ENCODE data around the gene HSP90AB1.

The HSP90AB1 gene

DNA sequence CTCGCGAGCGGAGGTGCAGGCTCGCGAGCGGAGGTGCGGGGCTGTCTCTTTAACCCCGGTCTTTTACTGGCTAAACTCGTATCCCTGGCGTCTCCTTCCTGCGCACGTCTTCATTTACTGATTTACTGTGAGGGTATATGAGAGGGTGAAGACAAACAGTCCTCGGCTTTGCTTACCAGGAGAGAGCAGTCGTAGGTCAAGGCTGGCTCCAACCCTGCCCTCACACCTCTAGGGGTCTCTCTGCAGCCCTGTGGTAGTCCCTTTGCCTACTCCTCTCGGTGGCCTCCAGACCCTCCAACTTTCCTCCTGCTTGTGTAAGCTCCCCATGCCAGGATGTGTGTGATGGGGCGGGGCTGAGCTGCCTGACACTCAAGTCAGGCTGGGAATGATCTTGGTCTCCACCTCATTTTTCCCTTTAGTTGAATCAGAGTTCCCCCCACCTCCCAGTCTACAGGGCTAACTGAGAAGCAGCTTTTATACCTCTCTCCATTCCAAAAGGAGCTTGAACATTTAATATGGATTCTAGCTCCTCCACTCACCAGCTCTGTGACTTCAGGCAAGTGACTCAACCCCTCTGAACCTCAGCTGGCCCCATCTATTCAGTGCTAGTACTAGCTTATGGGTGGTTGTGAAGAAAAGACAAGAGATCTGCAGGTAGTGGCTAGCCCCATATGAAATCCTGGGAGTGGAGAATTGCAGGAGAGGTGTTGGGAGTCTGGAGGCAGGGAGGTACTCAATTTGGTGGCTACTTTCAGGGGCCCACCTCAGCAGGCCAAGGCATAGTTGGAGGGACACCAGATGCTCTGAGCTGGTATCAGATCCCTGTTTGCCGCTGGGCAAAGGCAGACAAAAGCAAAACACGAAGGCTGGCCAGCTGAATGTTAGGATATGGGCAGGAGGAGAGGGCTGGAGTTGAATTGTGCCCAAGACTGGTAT, 22.6 kb upstream of the HSP90AB1 start:
- Histone ChIP-seq H3K27me3 (ENCODE audit: control insufficient read depth in 1 of 2, insufficient read depth in 2 of 2, low read length in 2 of 2) (no peaks in the 10 kb centered on the region), H3K27ac (ENCODE audit: low read depth, low read length) (peak overlapping the region; percentile 28), H3K9ac (ENCODE audit: low read length) (peak overlapping the region; percentile 37), H3K4me1 (ENCODE audit: insufficient read depth, low read length) (peaks cover 80% of the 10 kb centered on the region), H3K4me3 (ENCODE audit: low read depth in 1 of 2, low read length in 2 of 2) (peak overlapping the region in 1 of 2 donors; percentile 71), H3K36me3 (ENCODE audit: insufficient read depth, low read length) (peaks cover 4% of the 10 kb centered on the region), H3K9me3 (ENCODE audit: low read length) (no peaks in the 10 kb centered on the region)

DNA sequence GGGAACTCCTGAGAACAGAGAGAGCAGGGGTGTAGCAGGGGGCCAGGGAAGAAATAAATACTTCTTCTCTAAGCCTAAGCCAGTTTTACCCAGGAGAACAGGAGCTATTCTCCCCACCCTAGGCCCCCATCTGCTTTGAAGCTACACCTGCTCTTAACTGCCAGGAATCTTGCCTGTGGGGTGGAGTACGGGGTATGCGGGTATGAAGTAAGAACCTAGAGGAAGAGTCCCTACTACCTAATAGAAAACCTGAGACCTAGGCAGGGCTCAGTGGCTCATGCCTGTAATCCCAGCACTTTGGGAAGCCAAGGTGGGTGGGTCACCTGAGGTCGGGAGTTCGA, 22.0 kb upstream of the HSP90AB1 start:
- Histone ChIP-seq H3K4me1 (ENCODE audit: insufficient read depth, low read length) (peaks cover 85% of the 10 kb centered on the region), H3K4me3 (ENCODE audit: low read depth in 1 of 2, low read length in 2 of 2) (peak overlapping the region in 1 of 2 donors; percentile 71), H3K36me3 (ENCODE audit: insufficient read depth, low read length) (peaks cover 10% of the 10 kb centered on the region), H3K9me3 (ENCODE audit: low read length) (no peaks in the 10 kb centered on the region), H3K27me3 (ENCODE audit: control insufficient read depth in 1 of 2, insufficient read depth in 2 of 2, low read length in 2 of 2) (no peaks in the 10 kb centered on the region), H3K9ac (ENCODE audit: low read length) (peak overlapping the region; percentile 37), H3K27ac (ENCODE audit: low read depth, low read length) (peak overlapping the region; percentile 20)

DNA sequence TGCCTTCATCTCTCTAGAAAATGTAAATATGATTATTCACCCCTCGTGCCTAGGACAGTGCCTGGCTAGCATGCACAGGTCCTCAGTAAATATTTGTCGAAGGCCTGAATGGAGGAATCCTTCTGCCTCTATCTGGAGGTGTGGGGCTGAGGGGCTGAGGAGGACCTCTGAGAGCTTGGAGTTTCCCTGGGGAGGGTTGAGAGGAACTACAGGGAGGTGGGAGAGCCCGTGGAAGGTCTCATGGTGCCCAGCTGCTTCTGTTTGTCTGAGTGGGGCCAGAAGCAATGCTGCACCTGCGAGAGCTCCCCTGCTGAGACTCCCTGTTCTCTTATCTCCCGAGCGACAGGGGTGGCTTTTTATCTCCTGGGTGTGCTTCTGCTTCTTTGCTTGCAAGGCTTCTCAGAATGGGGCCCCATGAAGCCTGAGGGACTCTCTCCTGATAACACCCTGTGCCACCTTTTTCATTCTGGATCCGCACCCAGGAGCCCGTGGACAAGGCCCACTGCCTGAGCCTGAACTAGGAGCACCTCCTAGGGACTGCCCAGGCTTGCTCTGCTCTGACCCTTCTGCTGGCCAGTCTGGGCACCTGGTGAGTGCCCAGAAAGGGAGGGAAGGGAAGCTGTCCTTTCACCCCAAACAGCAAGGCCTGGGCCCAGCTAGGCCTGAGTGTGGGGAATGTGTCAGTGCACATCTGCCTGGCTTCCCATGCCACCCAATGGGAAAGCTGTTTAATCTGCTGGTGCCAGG, 21.1 kb upstream of the HSP90AB1 start:
- peak overlapping the region in 1 of 2 donors; percentile 71 for H3K4me3 ChIP-seq (ENCODE audit: low read depth in 1 of 2, low read length in 2 of 2)
- no peaks in the 10 kb centered on the region for H3K27me3 ChIP-seq (ENCODE audit: control insufficient read depth in 1 of 2, insufficient read depth in 2 of 2, low read length in 2 of 2)
- no peaks in the 10 kb centered on the region for H3K9me3 ChIP-seq (ENCODE audit: low read length)
- H3K27ac ChIP-seq (ENCODE audit: low read depth, low read length), result peak overlapping the region; percentile 86
- peaks cover 18% of the 10 kb centered on the region for H3K36me3 ChIP-seq (ENCODE audit: insufficient read depth, low read length)
- peak overlapping the region; percentile 23 for H3K9ac ChIP-seq (ENCODE audit: low read length)
- H3K4me1 ChIP-seq (ENCODE audit: insufficient read depth, low read length), result peaks cover 89% of the 10 kb centered on the region

DNA sequence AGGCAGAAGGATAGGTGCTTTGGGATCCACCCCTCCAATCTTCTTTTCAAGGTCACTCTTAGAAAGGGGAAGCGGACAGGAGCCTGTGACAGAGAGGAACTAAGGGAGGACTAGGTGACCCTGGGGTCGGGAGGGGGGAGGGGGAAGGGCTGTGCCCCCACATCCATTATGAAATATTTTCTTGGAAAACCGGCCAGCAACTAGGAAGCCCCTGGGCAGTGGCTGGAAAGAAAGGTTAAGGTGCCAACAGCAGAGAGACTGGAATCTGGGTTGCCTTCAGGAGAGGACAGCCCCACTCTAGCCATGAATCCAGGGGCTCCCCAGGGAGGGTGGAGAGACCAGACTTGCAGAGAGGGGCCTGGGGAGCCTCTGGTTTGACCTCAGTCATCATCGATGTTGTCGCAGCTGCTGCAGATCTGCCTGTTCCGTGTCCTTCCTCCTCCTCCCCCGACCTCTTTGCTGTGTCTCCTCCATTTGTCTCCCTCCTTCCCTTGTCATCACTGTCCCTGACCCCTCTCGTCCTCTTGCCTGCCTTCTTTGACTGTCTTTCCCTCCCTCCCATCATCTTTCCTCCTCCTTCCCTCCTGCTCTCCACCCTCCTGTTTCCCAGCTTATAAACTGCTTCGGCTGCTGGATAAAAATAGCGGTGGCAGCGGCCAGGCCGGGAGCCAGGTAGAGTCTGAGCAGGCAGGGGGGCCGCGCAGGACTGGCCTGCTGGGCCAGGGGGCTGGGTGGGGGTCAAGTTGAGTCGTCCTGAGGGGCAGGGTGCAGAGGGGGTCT, 20.3 kb upstream of the HSP90AB1 start:
- Histone ChIP-seq H3K9ac (ENCODE audit: low read length) (peak overlapping the region; percentile 36), H3K4me3 (ENCODE audit: low read depth in 1 of 2, low read length in 2 of 2) (peak overlapping the region in 1 of 2 donors; percentile 71), H3K27me3 (ENCODE audit: control insufficient read depth in 1 of 2, insufficient read depth in 2 of 2, low read length in 2 of 2) (no peaks in the 10 kb centered on the region), H3K27ac (ENCODE audit: low read depth, low read length) (peak overlapping the region; percentile 86), H3K4me1 (ENCODE audit: insufficient read depth, low read length) (peaks cover 89% of the 10 kb centered on the region), H3K36me3 (ENCODE audit: insufficient read depth, low read length) (peaks cover 26% of the 10 kb centered on the region), H3K9me3 (ENCODE audit: low read length) (no peaks in the 10 kb centered on the region)

DNA sequence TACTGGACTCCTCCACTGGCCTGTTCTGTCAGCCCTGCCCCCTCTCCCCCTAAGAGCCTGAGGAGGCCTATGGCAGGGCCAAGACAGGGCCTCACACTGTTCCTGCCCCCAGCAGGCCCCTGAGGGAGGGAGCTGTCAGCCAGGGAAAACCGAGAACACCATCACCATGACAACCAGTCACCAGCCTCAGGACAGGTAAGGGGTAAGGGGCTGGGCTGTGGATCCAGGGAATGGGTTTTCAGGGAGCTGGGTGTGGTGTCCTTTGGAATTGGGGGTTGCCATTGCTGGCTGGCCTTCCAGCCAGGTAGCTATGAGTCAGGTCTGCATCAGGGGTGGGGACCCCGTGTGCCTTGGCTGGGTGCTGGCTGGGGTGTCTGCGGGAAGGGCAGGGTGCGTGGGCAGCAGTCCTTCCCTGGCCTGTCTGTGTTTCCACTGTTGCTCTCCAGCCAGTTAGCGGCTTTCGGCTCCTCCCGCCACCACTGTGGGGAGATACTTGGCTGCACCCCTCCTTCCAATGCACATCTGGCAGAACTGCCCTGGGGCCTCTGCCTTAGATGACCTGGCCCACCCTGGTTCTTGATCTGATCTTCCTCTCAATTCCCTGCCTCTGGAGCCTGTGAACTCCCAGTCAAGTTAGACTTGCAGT, 19.6 kb upstream of the HSP90AB1 start:
- Histone ChIP-seq H3K27ac (ENCODE audit: low read depth, low read length) (peak overlapping the region; percentile 86), H3K9me3 (ENCODE audit: low read length) (no peaks in the 10 kb centered on the region), H3K36me3 (ENCODE audit: insufficient read depth, low read length) (peaks cover 33% of the 10 kb centered on the region), H3K4me1 (ENCODE audit: insufficient read depth, low read length) (peaks cover 90% of the 10 kb centered on the region), H3K27me3 (ENCODE audit: control insufficient read depth in 1 of 2, insufficient read depth in 2 of 2, low read length in 2 of 2) (no peaks in the 10 kb centered on the region), H3K9ac (ENCODE audit: low read length) (peak overlapping the region; percentile 36), H3K4me3 (ENCODE audit: low read depth in 1 of 2, low read length in 2 of 2) (peak overlapping the region in 1 of 2 donors; percentile 71)

DNA sequence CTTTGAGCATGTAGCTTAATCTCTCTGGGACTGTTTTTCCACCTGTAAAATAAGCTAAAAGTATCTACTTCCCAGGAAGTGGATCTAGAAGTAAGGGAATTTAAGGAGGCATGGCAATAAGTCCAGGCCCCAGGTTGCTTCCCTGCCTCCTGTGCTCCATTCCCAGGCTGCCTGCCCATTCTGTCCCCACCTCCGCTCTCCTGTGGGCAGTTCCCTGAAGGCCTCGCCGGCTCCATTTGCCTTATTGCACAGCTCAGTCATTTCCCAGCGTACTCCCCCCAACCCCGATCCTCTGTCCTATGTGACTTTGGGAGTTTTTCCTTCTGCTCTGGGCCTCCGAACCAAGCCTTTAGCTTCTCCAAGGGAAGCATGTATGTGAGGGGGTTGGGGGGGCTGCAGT, 18.9 kb upstream of the HSP90AB1 start:
- Histone ChIP-seq H3K9ac (ENCODE audit: low read length) (peak overlapping the region; percentile 36), H3K27ac (ENCODE audit: low read depth, low read length) (peak overlapping the region; percentile 86)

DNA sequence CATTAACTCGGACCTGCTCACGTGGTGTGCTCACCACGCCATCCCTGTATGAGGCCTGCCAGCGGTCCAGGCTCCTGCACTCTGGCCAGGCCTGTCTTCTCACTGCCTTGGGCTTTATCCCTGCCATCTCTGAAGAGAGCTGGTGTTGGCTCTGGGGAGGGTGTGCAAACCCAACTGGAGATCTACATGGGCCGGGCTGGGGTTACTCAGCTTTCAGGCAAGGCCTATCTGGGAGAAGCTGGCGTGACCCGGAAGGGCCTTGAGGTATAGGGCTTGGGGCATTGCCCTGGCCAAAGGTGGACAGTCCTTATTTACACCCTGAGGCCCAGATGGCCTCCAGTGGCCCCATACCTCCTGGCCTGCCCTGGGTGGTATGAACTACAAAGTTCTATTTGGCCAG, 18.5 kb upstream of the HSP90AB1 start:
- Histone ChIP-seq H3K4me3 (ENCODE audit: low read depth in 1 of 2, low read length in 2 of 2) (peak overlapping the region in 1 of 2 donors; percentile 71), H3K27ac (ENCODE audit: low read depth, low read length) (peak overlapping the region; percentile 86), H3K9ac (ENCODE audit: low read length) (peak overlapping the region; percentile 36), H3K36me3 (ENCODE audit: insufficient read depth, low read length) (peaks cover 45% of the 10 kb centered on the region), H3K9me3 (ENCODE audit: low read length) (no peaks in the 10 kb centered on the region), H3K27me3 (ENCODE audit: control insufficient read depth in 1 of 2, insufficient read depth in 2 of 2, low read length in 2 of 2) (no peaks in the 10 kb centered on the region), H3K4me1 (ENCODE audit: insufficient read depth, low read length) (peaks cover 94% of the 10 kb centered on the region)

More for the DNA sequence above, 18.9 kb upstream of the HSP90AB1 start:
- peak overlapping the region in 1 of 2 donors; percentile 71 for H3K4me3 ChIP-seq (ENCODE audit: low read depth in 1 of 2, low read length in 2 of 2)
- no peaks in the 10 kb centered on the region for H3K27me3 ChIP-seq (ENCODE audit: control insufficient read depth in 1 of 2, insufficient read depth in 2 of 2, low read length in 2 of 2)
- H3K36me3 ChIP-seq (ENCODE audit: insufficient read depth, low read length), result peaks cover 41% of the 10 kb centered on the region
- H3K9me3 ChIP-seq (ENCODE audit: low read length), result no peaks in the 10 kb centered on the region
- H3K4me1 ChIP-seq (ENCODE audit: insufficient read depth, low read length), result peaks cover 90% of the 10 kb centered on the region

DNA sequence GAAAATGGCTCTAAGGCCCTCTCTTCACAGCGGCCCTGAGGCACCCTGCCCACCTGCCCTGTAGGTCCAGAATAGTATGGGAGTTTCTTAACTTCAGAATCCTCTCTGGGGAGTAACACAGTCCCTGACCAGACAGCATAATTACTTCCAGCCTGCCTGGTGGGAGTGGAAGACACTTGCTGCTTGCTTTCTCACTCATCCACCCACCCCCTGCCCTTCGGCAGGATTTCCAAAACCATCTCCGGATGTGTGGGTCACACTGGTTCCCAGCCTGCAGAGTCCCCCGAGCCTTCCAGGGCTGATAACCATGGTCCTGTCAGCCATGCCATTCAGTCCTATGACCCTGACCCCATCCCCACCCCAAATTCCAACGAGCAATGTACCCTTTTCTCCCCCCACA, 18.1 kb upstream of the HSP90AB1 start:
- Histone ChIP-seq H3K27ac (ENCODE audit: low read depth, low read length) (peak overlapping the region; percentile 86), H3K9me3 (ENCODE audit: low read length) (no peaks in the 10 kb centered on the region), H3K36me3 (ENCODE audit: insufficient read depth, low read length) (peaks cover 46% of the 10 kb centered on the region), H3K9ac (ENCODE audit: low read length) (no peak overlapping the region), H3K4me3 (ENCODE audit: low read depth in 1 of 2, low read length in 2 of 2) (peak overlapping the region in 1 of 2 donors; percentile 71), H3K4me1 (ENCODE audit: insufficient read depth, low read length) (peaks cover 98% of the 10 kb centered on the region), H3K27me3 (ENCODE audit: control insufficient read depth in 1 of 2, insufficient read depth in 2 of 2, low read length in 2 of 2) (no peaks in the 10 kb centered on the region)

DNA sequence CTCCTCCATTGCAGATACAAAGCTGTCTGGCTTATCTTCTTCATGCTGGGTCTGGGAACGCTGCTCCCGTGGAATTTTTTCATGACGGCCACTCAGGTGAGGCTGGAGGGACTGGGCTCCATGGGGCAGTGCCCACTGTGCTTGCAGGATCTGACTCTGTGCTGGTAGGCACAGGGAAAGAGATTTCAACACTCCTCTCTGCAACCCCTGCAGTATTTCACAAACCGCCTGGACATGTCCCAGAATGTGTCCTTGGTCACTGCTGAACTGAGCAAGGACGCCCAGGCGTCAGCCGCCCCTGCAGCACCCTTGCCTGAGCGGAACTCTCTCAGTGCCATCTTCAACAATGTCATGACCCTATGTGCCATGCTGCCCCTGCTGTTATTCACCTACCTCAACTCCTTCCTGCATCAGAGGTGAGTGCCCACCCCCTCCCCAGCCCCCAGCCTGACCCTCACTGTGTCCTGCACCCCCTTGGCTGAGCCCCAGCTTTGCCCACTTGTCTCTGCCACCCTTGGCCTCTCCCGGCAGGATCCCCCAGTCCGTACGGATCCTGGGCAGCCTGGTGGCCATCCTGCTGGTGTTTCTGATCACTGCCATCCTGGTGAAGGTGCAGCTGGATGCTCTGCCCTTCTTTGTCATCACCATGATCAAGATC, 17.4 kb upstream of the HSP90AB1 start:
- no peak overlapping the region for H3K4me3 ChIP-seq (ENCODE audit: low read depth in 1 of 2, low read length in 2 of 2)
- H3K27ac ChIP-seq (ENCODE audit: low read depth, low read length), result peak overlapping the region; percentile 86
- peaks cover 99% of the 10 kb centered on the region for H3K4me1 ChIP-seq (ENCODE audit: insufficient read depth, low read length)
- peaks cover 46% of the 10 kb centered on the region for H3K36me3 ChIP-seq (ENCODE audit: insufficient read depth, low read length)
- no peaks in the 10 kb centered on the region for H3K9me3 ChIP-seq (ENCODE audit: low read length)
- no peaks in the 10 kb centered on the region for H3K27me3 ChIP-seq (ENCODE audit: control insufficient read depth in 1 of 2, insufficient read depth in 2 of 2, low read length in 2 of 2)
- H3K9ac ChIP-seq (ENCODE audit: low read length), result no peak overlapping the region

DNA sequence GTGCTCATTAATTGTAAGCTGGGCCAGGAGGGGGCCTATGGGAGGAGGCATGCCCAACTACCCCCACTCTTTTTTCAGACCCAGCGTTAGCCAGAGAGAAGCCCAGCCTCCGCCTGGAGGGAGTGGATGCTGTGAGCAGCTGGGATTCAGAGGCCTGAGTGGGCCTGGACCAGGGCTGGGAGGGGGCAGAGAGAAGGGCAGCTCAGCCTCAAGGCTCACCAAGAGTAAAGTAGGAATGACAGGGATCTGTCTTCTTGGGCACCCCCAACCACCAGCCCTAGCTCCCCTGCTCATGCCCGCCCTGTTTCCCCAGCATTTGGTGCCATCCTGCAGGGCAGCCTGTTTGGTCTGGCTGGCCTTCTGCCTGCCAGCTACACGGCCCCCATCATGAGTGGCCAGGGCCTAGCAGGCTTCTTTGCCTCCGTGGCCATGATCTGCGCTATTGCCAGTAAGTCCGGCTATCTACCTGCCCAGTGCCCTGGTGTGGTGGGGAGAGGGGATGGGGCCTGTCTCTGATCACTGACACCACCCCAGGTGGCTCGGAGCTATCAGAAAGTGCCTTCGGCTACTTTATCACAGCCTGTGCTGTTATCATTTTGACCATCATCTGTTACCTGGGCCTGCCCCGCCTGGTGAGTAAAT, 16.7 kb upstream of the HSP90AB1 start:
- no peaks in the 10 kb centered on the region for H3K27me3 ChIP-seq (ENCODE audit: control insufficient read depth in 1 of 2, insufficient read depth in 2 of 2, low read length in 2 of 2)
- no peak overlapping the region for H3K9ac ChIP-seq (ENCODE audit: low read length)
- H3K4me1 ChIP-seq (ENCODE audit: insufficient read depth, low read length), result peaks cover 99% of the 10 kb centered on the region
- H3K36me3 ChIP-seq (ENCODE audit: insufficient read depth, low read length), result peaks cover 47% of the 10 kb centered on the region
- H3K9me3 ChIP-seq (ENCODE audit: low read length), result no peaks in the 10 kb centered on the region
- H3K4me3 ChIP-seq (ENCODE audit: low read depth in 1 of 2, low read length in 2 of 2), result no peak overlapping the region
- peak overlapping the region; percentile 47 for H3K27ac ChIP-seq (ENCODE audit: low read depth, low read length)

Measured in muscle layer of colon (tissue), 2 donors.